ENCODE results near the gene OR14I1.

Gene OR14I1

GRCh38 chr1:248696774-248697173, 5.8 kb downstream of the OR14I1 start:
- TF ChIP-seq MAX (IDR thresholded peaks at IDR 0.05) (no peak), RAD21 (IDR thresholded peaks at IDR 0.05; ENCODE audit: low read depth) (no peak), EP300 (IDR thresholded peaks at IDR 0.05; ENCODE audit: borderline replicate concordance) (no peak), REST (IDR thresholded peaks at IDR 0.05; ENCODE audit: low read depth) (no peak), USF1 (IDR thresholded peaks at IDR 0.05) (no peak), FOXM1 (IDR thresholded peaks at IDR 0.05; ENCODE audit: borderline replicate concordance, low read depth) (no peak), NFIC (IDR thresholded peaks at IDR 0.05) (no peak), EGR1 (IDR thresholded peaks at IDR 0.05) (no peak), TEAD4 (IDR thresholded peaks at IDR 0.05) (no peak), YY1 (IDR thresholded peaks at IDR 0.05; ENCODE audit: low read depth) (no peak), ZBTB7A (IDR thresholded peaks at IDR 0.05; ENCODE audit: low read depth) (no peak), CEBPB (IDR thresholded peaks at IDR 0.05) (no peak), TCF12 (IDR thresholded peaks at IDR 0.05; ENCODE audit: low read depth) (no peak), TAF1 (IDR thresholded peaks at IDR 0.05; ENCODE audit: low read depth) (no peak), CREB1 (IDR thresholded peaks at IDR 0.05; ENCODE audit: low read depth) (no peak)

GRCh38 chr1:248696261-248696660, 6.3 kb downstream of the OR14I1 start:
- TF ChIP-seq TCF12 (IDR thresholded peaks at IDR 0.05; ENCODE audit: low read depth): no peak
- no peak for TF ChIP-seq EP300 (IDR thresholded peaks at IDR 0.05; ENCODE audit: borderline replicate concordance)
- TF ChIP-seq RAD21 (IDR thresholded peaks at IDR 0.05; ENCODE audit: low read depth): peak; percentile 54
- no peak for TF ChIP-seq NFIC (IDR thresholded peaks at IDR 0.05)
- no peak for TF ChIP-seq TEAD4 (IDR thresholded peaks at IDR 0.05)
- no peak for TF ChIP-seq ZBTB7A (IDR thresholded peaks at IDR 0.05; ENCODE audit: low read depth)
- no peak for TF ChIP-seq FOXM1 (IDR thresholded peaks at IDR 0.05; ENCODE audit: borderline replicate concordance, low read depth)
- TF ChIP-seq TAF1 (IDR thresholded peaks at IDR 0.05; ENCODE audit: low read depth): no peak

GRCh38 chr1:248695451-248696132, 7.0 kb downstream of the OR14I1 start:
- TF ChIP-seq TEAD4 (IDR thresholded peaks at IDR 0.05) (no peak), RAD21 (IDR thresholded peaks at IDR 0.05; ENCODE audit: low read depth) (no peak), TCF12 (IDR thresholded peaks at IDR 0.05; ENCODE audit: low read depth) (no peak), MAX (IDR thresholded peaks at IDR 0.05) (no peak), CEBPB (IDR thresholded peaks at IDR 0.05) (no peak)

- peak; percentile 23; the same call in 1 of the 2 replicates for TF ChIP-seq USF1 (IDR thresholded peaks at IDR 0.05)
- no peak for TF ChIP-seq YY1 (IDR thresholded peaks at IDR 0.05; ENCODE audit: low read depth)
Measured at GRCh38 chr1:248691567-248692155, 10.9 kb downstream of the OR14I1 start.

GRCh38 chr1:248688527-248689298, 13.9 kb downstream of the OR14I1 start:
- TF ChIP-seq REST (IDR thresholded peaks at IDR 0.05; ENCODE audit: low read depth) (no peak), RAD21 (IDR thresholded peaks at IDR 0.05; ENCODE audit: low read depth) (no peak), CEBPB (IDR thresholded peaks at IDR 0.05) (no peak), CREB1 (IDR thresholded peaks at IDR 0.05; ENCODE audit: low read depth) (no peak), ZBTB7A (IDR thresholded peaks at IDR 0.05; ENCODE audit: low read depth) (no peak), USF1 (IDR thresholded peaks at IDR 0.05) (no peak), TEAD4 (IDR thresholded peaks at IDR 0.05) (no peak), FOXM1 (IDR thresholded peaks at IDR 0.05; ENCODE audit: borderline replicate concordance, low read depth) (no peak), YY1 (IDR thresholded peaks at IDR 0.05; ENCODE audit: low read depth) (no peak), EGR1 (IDR thresholded peaks at IDR 0.05) (no peak), TCF12 (IDR thresholded peaks at IDR 0.05; ENCODE audit: low read depth) (no peak), EP300 (IDR thresholded peaks at IDR 0.05; ENCODE audit: borderline replicate concordance) (no peak)

Measured in Ishikawa (cell line).